Activated CD4-positive, alpha-beta T cell treated with anti-CD3 and anti-CD28 coated beads, Interleukin-2, amount 50 U/mL, for 48 hours (primary cell): ENCODE data around the gene COL12A1.

Source experiments
- DNase-seq, 2 experiments: peaks; one replicate each; pipeline ENCODE4 v3.0.0-alpha.2; 2020

COL12A1 gene

DNA sequence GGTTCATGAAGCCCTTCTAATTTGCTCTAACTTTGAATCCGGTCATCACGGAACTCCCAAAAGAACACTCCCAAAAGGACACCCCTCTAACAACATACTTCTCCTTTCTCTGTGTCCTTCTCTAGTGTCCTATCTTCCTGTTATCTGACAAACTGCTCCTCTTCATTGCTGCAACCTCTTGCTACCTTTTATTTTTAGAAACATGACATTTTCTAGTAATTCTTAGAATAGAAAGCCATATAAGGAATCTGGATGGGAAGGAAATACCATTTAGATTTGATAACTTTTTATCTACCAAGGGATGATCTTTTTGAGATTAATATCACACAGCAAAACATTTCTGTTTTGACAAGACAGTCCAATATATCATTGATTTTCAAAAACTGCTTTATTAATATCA, 63.1 kb downstream of the COL12A1 start:
- no peak for DNase-seq

DNA sequence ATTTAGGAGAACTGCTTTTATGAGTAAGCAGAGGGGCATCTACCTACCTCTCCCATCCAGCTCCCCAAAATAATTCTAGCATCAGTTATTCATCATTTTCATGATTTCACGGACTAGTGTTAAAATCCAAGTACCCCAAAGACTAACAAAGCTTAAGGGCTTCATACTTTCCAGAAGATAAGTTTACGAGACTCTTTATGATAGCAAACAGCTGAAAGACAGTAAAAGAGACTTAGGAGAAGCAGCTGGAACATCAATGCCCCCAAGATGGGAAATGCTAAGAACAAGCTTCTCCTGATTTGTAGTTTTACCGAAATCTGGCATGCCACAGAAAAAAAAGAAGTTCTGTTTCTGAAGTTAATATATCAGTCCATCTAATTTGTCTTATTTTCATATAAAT, 70.0 kb downstream of the COL12A1 start:
- DNase-seq: no peak

- DNase-seq: no peak
Measured at GRCh38 chr6:75135450-75135849, 70.4 kb downstream of the COL12A1 start.

GRCh38 chr6:75130784-75131183, 75.1 kb downstream of the COL12A1 start:
- no peak for DNase-seq

- no peak for DNase-seq
Measured at GRCh38 chr6:75128878-75129570, 76.8 kb downstream of the COL12A1 start.

DNA sequence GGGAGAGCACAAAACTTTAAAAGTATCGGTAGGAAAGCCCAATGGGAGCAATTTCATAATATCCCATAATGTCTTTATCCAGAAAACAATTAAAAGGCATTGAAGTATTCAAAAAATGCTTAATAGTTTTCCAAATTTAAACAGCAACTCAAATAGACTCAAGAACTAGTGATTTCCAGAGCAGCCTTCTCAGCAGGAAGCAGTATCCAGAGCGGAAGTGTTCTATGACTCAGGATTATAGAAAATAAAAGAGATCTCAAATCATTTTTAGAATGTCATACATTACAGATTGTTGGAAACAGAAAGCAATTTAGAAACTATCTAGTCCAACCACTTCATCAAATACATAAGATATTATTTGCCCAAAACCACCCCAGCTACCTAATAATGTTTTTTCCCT, 79.3 kb downstream of the COL12A1 start:
- DNase-seq: no peak

- no peak for DNase-seq
Measured at GRCh38 chr6:75124983-75125382, 80.9 kb downstream of the COL12A1 start.

DNA sequence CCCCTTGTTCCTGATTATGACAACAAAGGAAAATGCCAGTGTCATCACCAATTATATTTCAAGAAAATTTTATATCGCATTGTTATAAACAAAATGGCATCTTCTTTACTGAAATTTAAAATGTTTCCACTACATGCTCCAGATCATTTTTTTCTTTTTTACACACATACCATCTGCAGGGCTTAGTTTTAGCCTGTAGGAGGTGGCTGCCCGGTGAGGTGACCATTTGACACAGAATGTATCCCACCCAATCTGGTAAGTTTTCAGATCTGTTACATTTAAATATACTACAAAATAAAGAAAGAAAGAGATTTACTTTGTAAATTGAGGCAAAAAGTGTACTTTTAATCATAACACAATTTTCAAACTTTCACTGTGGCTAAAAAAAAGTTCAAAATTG, 81.8 kb downstream of the COL12A1 start:
- no peak for DNase-seq

DNA sequence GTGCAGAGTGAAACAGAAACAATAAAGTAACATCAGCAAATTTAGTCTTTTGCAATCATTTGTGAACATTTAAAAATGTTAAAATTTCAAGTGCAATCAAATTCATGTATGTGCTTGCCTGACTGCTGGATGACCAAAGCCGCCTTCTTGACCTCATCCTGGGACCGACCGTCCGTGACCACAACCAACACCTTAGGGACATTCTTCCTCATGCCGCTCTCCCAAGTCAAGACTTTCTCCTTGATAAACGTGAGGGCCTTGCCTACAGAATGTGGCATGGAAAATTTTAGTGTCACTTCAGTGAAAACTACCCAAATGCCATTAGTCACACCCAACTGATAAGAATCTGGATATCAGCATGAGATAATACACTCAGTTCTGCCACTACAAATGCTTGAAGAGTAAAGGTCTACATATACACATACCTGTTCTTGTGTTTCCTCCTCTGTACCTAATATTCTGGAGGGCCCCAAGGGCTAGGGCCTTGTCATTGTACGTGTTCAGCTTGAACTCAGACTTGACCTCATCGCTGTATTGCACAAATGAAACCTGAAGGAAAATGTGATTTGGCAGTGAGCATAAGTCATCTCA, 86.8 kb downstream of the COL12A1 start:
- no peak for DNase-seq

DNA sequence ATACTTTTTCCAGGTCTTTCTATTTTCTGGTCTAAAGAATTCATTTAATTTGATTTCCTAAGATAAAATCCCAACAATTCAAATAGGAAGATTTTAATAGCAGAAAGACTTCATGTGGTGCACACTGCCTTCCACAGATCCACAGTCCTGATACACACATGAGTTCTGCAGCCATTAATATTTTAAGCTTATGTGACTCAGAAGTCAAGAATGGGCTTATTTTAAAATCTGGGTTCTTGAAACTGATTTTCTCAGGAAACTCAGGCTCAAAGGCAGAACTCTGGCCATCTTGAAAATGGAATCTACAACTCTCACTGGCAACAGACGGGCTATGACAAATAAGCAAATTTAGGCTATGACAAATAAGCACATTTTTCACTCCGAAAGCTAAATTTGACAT, 88.2 kb downstream of the COL12A1 start:
- no peak for DNase-seq

DNA sequence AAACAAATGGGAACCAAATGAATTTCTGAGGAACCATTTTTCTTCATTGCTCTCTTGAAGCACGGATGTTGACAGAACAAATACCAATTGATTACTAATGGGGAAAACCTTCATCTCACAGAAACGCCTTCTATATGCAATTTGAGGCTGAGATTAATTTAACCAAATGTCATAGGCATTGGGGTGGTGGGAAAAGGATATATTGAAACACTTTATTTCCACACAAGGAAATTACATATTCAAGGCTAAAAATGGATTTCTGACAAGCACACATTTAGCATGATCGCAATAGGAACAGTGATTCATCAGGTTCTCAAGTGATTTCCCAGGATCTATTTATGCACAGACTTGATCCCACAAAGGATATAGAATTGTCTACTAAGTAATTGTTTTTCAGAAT, 88.9 kb downstream of the COL12A1 start:
- no peak for DNase-seq

- DNase-seq: no peak
Measured at GRCh38 chr6:75115481-75115880, 90.4 kb downstream of the COL12A1 start.

DNA sequence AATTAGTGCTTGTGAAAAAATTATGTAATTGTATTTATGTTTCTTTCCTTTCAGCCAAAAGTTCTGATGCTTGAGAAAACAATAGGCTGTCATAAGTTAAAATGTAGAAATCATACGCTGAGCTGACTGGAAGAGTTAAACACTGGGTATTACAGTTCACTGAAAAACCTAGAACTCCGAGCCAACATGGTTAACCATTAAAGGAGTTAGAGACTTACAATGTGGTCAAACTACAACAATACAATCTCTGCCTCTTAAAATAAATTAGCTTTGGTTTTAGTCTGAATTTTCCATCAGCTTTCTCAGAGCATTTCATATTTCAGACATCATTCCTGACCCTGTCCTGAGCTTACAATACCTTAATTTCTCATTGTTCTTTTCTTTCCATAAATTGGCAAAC, 91.0 kb downstream of the COL12A1 start:
- no peak for DNase-seq

DNA sequence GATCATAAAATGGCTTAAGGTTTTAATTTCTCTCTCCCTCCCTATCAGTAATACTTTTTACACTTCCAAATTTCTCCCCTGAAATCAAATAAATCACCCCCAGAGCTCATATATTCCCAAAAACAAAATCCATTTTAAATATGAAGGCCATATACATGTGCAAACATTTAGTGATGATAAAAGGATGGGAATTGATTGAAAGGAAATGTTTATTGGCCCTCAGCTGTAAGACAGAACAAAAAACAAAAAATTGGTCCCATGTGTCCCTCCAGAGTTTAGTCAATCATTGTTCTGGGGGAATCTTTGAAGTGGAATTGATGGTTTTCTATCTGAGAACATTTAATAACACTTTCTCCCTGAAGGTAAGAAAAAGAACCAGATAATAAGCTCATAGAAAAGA, 91.7 kb downstream of the COL12A1 start:
- DNase-seq: no peak

DNA sequence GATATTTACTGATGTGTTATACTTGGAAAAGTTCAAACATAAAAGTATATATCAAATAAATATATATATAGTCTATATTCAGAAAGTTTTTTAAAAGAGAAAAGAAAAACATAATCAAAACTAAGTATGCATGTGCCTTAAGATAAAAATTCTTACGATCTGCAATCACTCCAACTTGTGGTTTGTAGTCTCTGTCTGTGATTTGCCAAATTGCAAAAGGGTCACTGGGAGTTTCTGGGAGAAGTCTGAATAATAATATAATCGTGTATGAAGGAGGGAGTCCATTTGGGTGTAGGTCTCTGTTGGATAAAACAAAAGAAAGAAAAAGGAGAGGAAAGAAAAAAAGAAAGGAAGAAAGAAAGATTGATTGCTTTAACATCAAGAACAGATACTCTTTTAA, 92.4 kb downstream of the COL12A1 start:
- DNase-seq: no peak

DNA sequence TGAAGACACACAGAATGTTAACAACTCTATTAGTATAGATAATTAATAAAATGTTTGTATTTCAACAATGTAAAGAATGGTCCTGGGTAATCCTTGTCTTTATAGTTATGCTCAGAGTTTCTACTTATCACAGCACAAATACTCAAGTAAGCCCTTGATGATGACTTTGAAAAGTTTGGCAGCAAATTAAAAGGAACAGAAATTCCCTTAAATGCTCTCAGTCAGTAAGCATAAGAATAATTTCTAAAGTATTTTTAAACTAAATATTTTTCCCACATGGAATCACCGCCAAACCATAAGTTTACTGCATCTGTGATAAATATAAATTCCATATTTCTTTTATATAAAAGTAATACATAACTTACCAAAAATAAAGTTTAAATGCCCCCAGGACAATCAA, 96.1 kb downstream of the COL12A1 start:
- DNase-seq: no peak

- no peak for DNase-seq
Measured at GRCh38 chr6:75109022-75109421, 96.8 kb downstream of the COL12A1 start.

DNA sequence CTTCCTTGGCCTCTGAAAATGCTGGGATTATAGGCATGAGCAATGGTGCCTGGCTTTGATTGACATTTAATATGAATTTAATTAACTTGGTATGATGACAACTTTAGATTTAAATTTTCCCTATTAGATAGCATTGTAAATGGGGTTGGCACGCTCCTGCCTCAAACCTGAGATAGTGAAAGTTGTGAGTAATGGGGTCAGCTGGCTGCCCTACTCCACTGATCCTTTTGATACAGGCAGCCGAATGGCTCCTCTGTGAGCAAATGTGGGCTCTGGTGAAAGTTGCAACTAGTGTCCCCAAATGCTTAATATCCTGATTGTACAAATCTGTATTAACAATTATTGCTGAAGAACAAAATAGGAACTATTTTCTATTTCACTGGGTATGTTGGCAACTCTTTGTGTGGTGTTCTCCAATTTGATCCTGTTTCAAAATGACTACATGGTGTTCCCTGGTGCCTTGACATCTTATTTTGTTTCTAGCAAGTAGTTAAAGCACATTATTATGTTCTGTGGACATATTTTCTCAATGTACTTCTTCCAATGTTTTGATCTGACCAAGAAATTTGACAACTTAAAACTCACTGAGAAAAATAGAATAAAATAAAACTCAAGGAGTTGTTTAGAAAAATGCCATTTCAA, 97.4 kb downstream of the COL12A1 start:
- DNase-seq: no peak

DNA sequence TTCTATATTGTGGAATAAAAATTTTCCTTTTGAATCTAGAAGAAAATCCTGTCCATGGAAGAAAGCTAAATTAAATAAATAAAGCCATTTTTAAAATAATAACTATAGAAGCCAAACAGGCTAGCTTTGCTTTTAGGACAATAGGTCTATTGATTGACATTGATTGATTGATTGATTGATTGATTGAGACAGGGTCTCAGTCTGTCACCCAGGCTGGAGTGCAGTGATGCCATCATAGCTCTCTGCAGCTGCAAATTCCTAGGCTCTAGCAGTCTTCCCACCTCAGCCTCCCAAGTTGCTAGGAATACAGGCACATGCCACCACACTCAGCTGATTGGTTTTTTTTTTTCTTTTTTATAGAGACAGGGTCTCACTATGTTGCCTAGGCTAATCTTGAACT, 97.9 kb downstream of the COL12A1 start:
- no peak for DNase-seq

DNA sequence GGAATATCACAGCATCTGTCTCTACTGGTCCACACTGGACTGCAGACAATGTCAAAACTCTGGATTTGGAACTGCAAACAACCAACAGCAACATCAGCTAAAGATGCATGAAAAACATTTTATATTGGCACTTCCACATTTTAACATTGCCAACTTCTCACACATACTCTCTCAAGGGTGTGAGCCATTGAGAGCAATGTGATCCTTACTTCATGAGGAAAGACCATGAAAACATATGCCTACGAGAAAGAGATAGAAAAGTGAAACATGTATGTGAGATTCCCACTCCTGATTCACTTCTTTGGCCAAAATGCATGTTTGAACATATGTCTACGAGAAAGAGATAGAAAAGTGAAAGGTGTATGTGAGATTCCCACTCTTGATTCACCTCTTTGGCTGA, 99.4 kb downstream of the COL12A1 start:
- no peak for DNase-seq

- no peak for DNase-seq
Measured at GRCh38 chr6:75103431-75103830, 102.4 kb downstream of the COL12A1 start.

DNA sequence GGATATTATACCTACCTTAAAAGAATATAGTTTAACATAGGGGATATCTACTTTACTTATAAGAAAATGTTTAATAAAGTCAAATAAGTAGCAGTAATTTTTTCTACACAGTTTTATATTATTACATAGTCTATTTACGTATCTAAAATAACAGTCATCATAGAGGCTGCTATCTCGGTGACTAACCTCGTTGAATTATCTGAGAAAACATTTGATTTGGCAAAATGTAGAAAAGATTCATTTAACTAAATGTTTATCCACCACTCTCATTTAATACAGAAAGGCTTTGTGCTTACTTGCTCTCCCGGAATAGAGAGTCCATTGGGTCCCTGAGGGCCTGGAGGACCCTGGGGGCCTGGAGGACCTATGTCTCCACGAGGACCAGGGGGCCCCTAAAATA, 103.6 kb downstream of the COL12A1 start:
- no peak for DNase-seq

- DNase-seq: no peak
Measured at GRCh38 chr6:75101896-75102295, 104.0 kb downstream of the COL12A1 start.

GRCh38 chr6:75098709-75099108, 107.1 kb downstream of the COL12A1 start:
- DNase-seq: no peak

- no peak for DNase-seq
Measured at GRCh38 chr6:75096966-75097365, 108.9 kb downstream of the COL12A1 start.
